OCI-M1 (cell line): Measurements from ENCODE around the gene TADA1.
A peak's percentile ranks its signal among the peaks of the same experiment; 100 is the strongest.
"Not testable (repeated sequence)": the region's sequence is repeated elsewhere in the genome, so short reads cannot be mapped to it uniquely, and the experiment has no call there.

ENCODE experiments used
- DNase-seq: peaks from one replicate; lab custom pipeline; 2025; lab: John Stamatoyannopoulos, UW

The TADA1 gene

DNA sequence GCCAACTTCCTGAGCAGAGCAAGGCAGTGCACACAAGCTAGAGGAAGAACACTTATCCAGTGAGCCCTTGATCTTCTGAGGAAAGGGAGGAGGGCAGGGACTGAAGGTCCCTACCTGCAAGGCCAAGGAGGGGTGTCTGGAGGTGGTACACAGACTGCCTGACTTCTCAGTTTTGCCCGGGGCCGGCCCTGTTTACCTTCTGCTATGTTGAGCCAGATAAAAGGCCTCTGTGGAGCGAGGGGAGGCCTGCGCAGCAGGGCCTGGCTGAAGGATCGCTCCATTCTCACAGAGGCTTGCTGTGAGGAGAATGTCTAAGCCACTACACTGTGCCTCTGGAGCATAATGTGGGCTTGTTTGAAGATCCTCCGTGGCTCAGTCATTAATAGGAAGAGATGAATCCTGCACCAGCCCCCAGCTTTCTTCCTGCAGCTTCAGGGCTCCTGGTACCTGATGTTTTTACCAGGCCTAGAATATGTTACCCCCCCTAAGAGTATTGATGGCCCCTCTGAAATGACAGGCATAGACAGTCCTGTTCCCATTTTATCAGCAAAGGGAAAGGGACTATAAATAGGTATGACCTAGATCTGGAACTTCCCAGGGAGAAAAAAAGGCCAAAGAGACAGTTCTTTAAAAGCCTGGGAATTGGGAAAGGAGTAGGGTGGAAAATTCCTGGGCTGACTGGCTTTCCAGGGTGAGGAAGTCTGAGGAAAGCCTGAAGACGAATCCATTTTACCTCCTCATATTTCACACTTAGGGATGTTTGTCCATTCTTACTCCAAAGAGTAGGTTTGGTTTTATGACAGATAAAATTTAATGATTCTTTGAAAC, 32.1 kb downstream of the TADA1 start:
- no peak for DNase-seq

DNA sequence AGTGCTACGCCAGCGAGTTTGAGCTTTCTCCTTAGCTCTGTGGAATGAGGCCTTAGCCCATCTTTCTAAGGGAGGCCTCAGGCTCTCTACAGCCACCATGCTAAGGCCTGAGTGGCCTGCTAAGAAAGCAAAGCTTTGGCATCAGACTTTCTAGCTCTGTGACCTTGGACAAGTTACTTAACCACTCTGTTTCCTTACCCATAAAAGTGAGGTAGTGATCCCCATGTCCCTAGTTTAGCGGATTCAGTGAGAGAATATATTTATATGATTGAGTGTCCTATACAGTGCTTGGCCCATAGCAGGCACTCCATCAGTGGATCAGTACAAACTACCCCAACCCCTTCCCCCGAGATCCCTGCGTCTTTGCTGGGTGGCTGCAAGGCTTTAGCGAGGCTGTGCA, 32.7 kb downstream of the TADA1 start:
- no peak for DNase-seq

DNA sequence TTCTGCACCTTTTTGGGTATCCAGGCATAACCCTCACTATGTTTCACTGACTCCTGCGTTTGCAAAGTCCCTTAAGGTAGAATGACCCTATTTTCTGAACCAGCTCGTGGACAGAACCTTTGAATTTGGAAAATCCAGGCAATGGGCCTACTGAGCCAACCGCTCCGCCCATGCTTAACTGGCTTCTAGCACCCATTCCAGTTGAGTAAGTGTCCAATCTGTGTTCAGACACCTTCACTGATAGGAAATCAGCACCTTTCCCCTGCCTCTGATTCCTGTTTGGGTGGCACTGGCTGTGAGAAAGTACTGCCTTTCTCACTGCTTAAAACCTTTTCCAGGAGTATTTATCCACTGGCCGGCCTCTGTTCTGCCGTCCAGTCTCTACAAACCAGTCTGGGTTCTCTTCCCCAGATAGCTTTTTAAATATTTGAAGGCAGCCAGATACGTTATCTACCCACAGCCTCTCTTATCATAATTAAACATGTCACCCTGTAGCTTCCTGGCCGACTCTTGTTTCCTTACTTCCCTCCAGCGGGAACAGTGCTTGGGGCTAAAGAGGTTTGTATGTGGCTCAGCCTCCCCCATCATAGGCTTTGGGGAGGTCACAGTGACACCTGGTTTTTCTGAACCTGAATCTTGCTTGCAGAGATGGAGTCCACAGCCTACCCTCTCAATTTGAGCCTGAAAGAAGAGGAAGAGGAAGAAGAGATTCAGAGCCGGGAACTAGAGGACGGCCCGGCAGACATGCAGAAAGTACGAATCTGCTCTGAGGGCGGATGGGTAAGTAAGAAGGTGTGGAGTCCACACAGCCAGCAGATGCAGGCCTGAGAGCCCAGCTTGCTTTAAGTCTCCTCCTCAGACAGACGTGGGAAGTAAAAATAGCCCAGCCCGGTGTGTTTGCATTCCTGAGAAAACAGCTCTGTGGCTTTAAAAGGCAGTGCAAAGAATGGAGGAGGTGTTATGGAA, 35.5 kb downstream of the TADA1 start:
- peak; percentile 91 for DNase-seq

DNA sequence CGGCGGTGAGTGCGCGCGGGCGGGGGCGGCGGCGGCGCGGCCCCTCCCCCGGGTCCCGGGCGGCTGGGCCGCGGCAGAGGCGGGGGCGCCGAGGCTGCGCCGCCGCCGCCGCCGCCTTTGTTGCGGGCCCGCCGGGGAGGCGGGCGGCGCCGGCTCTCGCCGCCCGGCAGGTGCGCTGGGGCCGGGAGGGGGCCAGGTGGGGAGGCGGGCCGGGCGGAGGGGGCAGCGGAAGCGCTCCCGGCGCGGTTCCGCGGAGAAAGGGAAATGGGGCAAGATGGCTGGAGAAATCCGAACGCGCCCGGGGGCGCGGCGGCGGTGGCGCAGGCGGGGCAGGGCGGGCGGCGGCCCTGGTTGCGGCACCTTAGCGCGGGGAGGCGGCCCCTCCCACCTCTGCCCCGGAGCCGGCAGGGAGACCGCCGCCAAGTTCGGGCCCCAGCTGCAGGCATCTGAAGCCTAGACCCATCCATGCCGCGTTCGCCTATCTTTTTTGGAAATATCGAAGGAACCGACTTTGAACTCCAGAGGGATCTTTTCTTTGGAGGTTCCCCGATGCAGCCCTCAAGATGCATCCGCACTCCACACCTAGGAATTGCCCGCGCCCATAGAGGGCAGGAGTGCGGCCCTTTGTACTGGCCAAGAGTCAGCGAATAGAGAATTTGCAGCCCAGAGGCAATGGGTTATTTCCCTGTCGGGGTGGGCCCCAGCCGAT, 36.3 kb downstream of the TADA1 start:
- DNase-seq: peak; percentile 78

DNA sequence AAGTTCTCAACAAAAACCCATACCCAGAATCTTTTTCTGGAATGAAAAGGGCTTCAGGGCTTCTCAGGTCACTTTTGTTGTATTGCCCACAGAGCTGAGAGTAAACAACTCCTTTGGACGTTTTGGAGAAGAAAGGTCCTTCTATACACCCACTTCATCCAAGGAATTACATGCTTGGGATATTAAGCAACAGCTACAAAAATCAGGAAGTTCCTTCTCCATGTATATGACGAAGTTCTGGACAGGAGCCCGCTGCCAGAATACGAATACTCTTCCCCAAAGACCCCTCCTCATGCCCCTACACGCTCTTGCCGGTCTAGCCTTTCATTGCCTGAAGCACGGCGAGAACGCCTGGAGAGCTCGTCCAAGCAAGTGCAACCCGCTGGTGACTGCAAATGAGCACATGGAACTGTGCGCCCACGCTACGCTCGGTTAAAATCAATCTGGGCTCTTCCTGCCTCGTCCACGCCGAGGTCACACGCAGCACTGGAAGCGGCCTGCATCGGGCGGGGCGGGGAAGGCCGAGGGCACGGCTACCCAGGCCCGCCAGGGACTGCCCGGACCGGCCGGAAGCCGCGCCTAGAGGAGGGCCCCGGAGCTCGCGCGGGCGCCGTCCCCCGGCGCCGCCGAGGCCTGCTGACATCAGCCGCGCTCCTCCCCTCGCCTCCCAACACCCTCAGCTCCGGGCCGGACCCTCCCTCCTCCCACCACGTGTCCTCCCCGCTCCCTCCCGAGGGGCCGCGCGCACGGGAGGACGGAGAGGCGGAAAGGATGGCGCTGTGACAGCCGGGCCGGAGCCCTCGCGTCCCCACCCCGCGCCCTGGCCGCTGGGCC, 37.1 kb downstream of the TADA1 start, which contains the start of gene POGK:
Gene POGK (plus strand): TSS at position 710 of the 834 bp plus-strand sequence. CDS start 1,482 bp downstream, outside the sequence.
- DNase-seq: peak; percentile 95

DNA sequence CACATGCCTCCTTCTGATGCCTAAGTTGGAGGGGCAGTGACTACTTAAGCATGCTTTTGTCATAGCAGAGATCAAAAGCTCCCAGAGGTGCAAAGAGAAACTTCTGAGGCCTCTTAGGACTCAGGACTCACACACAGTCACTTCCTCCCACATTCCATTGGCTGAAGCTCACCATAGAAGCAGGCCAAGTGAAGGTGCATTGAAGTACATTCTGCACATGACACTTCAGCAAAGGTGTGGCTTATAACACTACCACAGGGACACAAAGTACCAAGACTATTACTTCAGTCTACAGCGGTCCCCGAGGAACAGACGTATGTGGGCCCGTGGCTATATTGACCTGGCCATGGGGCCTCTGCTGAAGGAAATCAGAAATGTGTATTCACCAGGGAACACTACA, 39.3 kb downstream of the TADA1 start:
- no peak for DNase-seq

DNA sequence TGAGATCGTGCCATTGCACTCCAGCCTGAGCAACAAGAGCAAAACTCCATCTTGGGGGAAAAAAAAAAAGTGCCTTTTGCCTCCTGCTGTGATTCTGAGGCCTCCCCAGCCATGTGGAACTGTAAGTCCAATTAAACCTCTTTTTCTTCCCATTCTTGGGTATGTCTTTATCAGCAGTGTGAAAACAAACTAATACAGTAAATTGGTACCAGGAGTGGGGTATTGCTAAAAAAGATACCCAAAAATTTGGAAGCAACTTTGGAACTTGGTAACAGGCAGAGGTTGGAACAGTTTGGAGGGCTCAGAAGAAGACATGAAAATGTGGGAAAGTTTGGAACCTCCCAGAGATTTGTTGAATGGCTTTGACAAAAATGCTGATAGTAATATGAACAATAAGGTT, 46.3 kb downstream of the TADA1 start:
- not testable (repeated sequence) for DNase-seq

DNA sequence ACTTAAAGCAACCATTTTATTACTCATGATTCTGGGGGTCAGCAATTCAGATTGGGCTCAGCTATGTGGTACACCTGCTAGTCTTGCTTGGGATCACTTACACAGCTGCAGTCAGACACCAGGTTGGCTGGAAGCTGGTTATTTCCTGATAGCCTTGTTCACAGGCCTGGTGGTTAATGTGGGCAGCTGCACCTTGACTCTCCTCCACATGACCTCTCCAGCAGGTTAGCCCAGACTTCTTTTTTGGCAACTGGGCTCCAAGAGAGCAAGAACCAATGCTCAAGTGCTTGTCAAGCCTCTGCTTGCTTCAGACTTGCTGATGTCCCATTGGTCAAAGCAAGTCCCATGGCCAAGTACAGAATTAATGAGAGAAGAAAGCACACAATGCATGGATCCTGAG, 48.6 kb downstream of the TADA1 start:
- DNase-seq: no peak

DNA sequence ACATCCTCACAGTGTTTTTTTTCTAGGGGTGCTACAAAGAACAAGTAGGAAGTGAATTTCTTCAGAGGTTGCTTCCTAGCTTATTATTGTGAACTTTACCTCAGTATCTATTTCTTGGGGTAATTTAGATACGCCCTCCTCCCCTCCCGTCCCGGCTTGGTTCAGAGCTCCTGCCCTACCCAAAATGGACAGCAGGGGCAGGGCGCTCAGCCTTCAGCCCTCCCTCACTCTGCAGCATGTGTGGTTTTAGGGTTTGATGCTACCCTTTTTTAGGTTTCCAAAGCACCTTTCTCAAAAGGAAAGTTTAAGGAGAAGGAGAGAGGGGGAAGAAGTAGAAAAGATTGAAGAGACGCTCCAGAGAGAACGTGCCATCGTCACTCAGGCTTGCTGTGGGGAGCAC, 53.7 kb downstream of the TADA1 start:
- DNase-seq: no peak

DNA sequence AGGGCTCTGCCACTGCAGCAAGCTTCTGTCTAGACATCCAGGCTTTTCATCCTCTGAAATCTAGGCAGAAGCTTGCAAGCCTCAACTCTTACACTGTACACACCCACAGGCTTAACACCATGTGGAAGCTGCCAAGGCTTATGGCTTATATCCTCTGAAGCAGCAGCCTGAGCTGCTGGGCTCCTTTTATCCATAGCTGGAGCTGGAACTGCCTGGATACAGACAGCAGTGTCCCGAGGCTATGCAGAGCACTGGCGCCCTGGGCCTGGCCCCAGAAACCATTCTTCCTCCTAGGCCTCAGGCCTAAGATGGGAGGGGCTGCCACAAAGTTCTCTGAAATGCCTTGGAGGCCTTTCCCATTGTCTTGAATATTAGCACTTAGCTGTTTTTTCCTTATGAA, 56.1 kb downstream of the TADA1 start:
- DNase-seq: no peak

DNA sequence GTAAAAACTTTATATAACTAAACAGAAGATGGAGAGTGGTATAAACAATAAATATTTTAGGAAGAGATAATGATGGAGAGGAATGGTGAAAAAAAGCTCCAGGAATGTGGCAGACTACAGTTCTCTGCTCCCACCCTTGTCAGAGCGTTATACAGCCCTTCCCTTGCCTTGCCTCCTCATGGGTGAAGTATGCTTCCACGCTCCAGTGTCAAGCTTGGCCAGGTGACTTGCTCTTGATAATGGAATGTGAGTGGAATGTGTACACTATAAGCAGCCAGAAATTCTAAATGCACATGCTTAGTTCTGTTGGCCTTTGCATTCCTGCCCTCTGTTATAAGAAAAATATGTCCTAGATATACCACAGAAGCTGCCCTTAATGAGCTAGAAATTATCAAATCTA, 61.5 kb downstream of the TADA1 start:
- DNase-seq: no peak

DNA sequence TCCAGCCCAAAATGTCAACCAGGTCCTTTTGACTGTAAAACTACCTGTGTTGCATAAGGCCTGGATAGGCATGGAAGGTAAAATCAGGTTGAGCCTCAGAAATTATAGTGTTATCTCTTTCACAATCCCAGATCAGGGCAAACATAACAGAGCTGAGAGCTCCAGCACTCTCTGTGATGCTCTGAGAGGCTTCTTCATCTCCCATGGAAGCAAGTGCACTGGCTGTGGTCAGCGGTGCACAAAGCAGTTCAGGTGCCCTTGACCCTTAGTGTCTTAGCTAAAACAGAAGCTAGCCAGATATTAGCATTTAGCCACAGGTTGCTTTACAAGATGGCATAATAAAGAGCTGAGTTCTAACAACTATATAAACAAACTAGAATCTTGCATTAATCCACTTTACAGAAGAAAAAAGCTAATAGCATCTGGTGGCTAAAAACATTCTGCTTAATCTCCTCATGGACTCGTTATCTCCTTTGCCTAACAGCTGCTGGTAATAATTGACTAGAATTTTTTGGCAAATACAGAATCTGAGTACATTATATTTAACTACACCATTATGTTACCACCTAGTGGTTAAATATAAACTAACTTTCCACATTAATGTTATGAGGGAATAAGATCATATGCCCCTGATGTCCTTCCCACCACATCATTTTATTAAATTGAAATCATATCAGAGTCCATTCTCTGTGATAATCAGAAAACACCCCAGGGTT, 62.4 kb downstream of the TADA1 start:
- peak; percentile 40 for DNase-seq

DNA sequence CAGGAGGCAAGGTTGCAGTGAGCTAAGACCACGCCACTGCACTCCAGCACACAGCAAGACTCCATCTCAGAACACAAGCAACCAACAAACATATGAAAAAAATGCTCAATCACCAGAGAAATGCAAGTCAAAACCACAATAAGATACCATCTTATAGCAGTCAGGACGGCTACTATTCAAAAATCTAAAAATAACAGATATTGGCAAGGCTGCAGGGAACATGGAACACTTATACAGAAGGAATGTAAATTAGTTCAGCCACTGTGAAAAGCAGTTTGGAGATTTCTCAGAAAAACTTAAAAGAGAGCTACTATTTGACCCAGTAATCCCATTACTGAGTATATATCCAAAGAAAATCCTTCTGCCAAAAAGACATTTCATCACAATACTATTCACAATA, 64.4 kb downstream of the TADA1 start:
- peak; percentile 49 for DNase-seq

DNA sequence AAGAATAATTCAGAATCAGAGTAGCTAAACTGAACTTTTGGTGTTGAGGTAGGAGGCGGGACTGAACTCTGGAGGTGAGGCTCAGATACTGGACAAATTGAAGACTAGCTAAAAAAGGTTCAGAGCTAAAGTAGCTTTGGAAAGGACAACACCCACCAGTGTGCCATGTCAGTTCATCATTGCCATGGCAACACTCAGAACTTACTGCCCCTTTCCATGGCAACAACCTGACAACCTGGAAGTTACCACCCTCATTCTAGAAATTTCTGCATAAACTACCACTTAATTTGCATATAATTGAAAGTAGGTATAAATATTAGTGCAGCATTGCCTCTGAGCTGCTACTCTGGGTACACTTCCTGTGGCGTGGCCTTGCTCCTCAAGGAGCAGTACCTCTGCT, 67.1 kb downstream of the TADA1 start:
- no peak for DNase-seq
